ENCODE data around the gene FLNB.
"Not testable (repeated sequence)": the region's sequence is repeated elsewhere in the genome, so short reads cannot be mapped to it uniquely, and the experiment has no call there.

Gene FLNB

GRCh38 chr3:58184309-58184981 lies 176.2 kb downstream of the FLNB start:
- no peak for DNase-seq (ENCODE audit: low spot score)

GRCh38 chr3:58184982-58185360 lies 176.7 kb downstream of the FLNB start:
- DNase-seq (ENCODE audit: low spot score), result no peak

- no peak for DNase-seq (ENCODE audit: low spot score)
Measured at GRCh38 chr3:58188173-58188564, 179.9 kb downstream of the FLNB start.

- no peak for DNase-seq (ENCODE audit: low spot score)
Measured at GRCh38 chr3:58188921-58189451, 180.8 kb downstream of the FLNB start.

GRCh38 chr3:58189691-58190090 lies 181.5 kb downstream of the FLNB start:
- no peak for DNase-seq (ENCODE audit: low spot score)

- DNase-seq (ENCODE audit: low spot score), result no peak
Measured at GRCh38 chr3:58190291-58190690, 182.1 kb downstream of the FLNB start.

- DNase-seq (ENCODE audit: low spot score), result no peak
Measured at GRCh38 chr3:58190882-58191281, 182.7 kb downstream of the FLNB start.

- DNase-seq (ENCODE audit: low spot score), result no peak
Measured at GRCh38 chr3:58191361-58191991, 183.3 kb downstream of the FLNB start.

- DNase-seq (ENCODE audit: low spot score), result no peak
Measured at GRCh38 chr3:58192069-58192468, 183.8 kb downstream of the FLNB start.

- DNase-seq (ENCODE audit: low spot score), result no peak
Measured at GRCh38 chr3:58193682-58194407, 185.6 kb downstream of the FLNB start.

GRCh38 chr3:58197588-58197987 lies 189.4 kb downstream of the FLNB start:
- DNase-seq (ENCODE audit: low spot score), result no peak

GRCh38 chr3:58198362-58198761 lies 190.1 kb downstream of the FLNB start:
- no peak for DNase-seq (ENCODE audit: low spot score)

GRCh38 chr3:58198804-58199203 lies 190.6 kb downstream of the FLNB start:
- DNase-seq (ENCODE audit: low spot score), result no peak

- DNase-seq (ENCODE audit: low spot score), result no peak
Measured at GRCh38 chr3:58200121-58200709, 192.0 kb downstream of the FLNB start.

- no peak for DNase-seq (ENCODE audit: low spot score)
Measured at GRCh38 chr3:58200846-58201355, 192.7 kb downstream of the FLNB start.

GRCh38 chr3:58201451-58201850 lies 193.2 kb downstream of the FLNB start:
- DNase-seq (ENCODE audit: low spot score), result not testable (repeated sequence)

- DNase-seq (ENCODE audit: low spot score), result no peak
Measured at GRCh38 chr3:58202917-58203360, 194.7 kb downstream of the FLNB start.

- no peak for DNase-seq (ENCODE audit: low spot score)
Measured at GRCh38 chr3:58203541-58203940, 195.3 kb downstream of the FLNB start.

GRCh38 chr3:58204720-58205119 lies 196.5 kb downstream of the FLNB start:
- no peak for DNase-seq (ENCODE audit: low spot score)

- DNase-seq (ENCODE audit: low spot score), result no peak
Measured at GRCh38 chr3:58205981-58206380, 197.8 kb downstream of the FLNB start.

GRCh38 chr3:58206406-58207011 lies 198.3 kb downstream of the FLNB start:
- DNase-seq (ENCODE audit: low spot score), result no peak

GRCh38 chr3:58207954-58208353 lies 199.7 kb downstream of the FLNB start:
- no peak for DNase-seq (ENCODE audit: low spot score)

Data from LoVo (cell line).